Panc1 (cell line): ENCODE data around the gene NECTIN1. TPM values are rescaled to one million over a fixed set of nuclear protein-coding genes. Genes with fewer than 3 reads are reported as not detected.

Experiments used
- ATAC-seq: fragments of 200-7000 bp; cut with Tn5 transposase; 2 replicates; pipeline ENCODE4 v1.9.1; 2020; ENCODE audit warnings: mild to moderate bottlenecking, moderate library complexity
- BruUV-seq: library from RNA; stranded (reverse); fragments of 400-500 nt; replicated peaks from 2 replicates; lab custom pipeline; 2021; lab: Mats Ljungman, UMichigan
- CTCF ChIA-PET: fragments of 300-600 bp; sonication (Branson Sonifier 250); formaldehyde crosslinking; loops from one replicate; lab custom pipeline; 2022; ENCODE audit warnings: antibody characterized with exemption; lab: Charles Lee
- POLR2A ChIA-PET: fragments of 300-600 bp; sonication (Branson Sonifier 250); formaldehyde crosslinking; loops from one replicate; lab custom pipeline; 2022; ENCODE audit warnings: antibody characterized with exemption; lab: Charles Lee
- DNase-seq: peaks from one replicate; pipeline ENCODE4 v3.0.0-alpha.2; 2010; ENCODE audit warnings: low read depth, low spot score
- H3K27ac ChIP-seq: 2 replicates; pipeline ENCODE4 v1.5.1; 2011; ENCODE audit warnings: mild to moderate bottlenecking, low read length, inconsistent platforms
- H3K27me3 ChIP-seq: fragments of 200-500 bp; sonication (Bioruptor generic); 2 replicates; pipeline ENCODE4 v1.6.0; 2014; ENCODE audit warnings: low read length, inconsistent platforms; ENCODE audit not compliant: control insufficient read depth, insufficient read depth
- H3K36me3 ChIP-seq: fragments of 200-500 bp; sonication (Bioruptor generic); 2 replicates; pipeline ENCODE4 v1.5.1; 2014; ENCODE audit warnings: inconsistent platforms, mild to moderate bottlenecking, low read length, moderate library complexity; ENCODE audit not compliant: control insufficient read depth, insufficient read depth
- H3K4me1 ChIP-seq: 2 replicates; pipeline ENCODE4 v1.5.1; 2011; ENCODE audit warnings: inconsistent platforms, mild to moderate bottlenecking, low read length, moderate library complexity; ENCODE audit not compliant: control insufficient read depth, insufficient read depth
- H3K4me3 ChIP-seq, 2 experiments: 2 replicates each; pipeline ENCODE4 v1.5.1; 2011 to 2012; ENCODE audit warnings: low read depth in 2 of 2, low read length in 2 of 2, mild to moderate bottlenecking in 2 of 2, inconsistent platforms in 1 of 2, moderate library complexity in 1 of 2
- H3K9me3 ChIP-seq: fragments of 200-500 bp; sonication (Bioruptor generic); 2 replicates; pipeline ENCODE4 v1.5.1; 2014; ENCODE audit warnings: low read depth, mild to moderate bottlenecking, inconsistent platforms, low read length, moderate library complexity; ENCODE audit not compliant: control insufficient read depth, insufficient read depth
- POLR2AphosphoS5 ChIP-seq: IDR thresholded peaks from 2 replicates; pipeline ENCODE4 v1.6.1; 2012; ENCODE audit warnings: mild to moderate bottlenecking, low read depth, low read length, moderate library complexity
- SIN3A ChIP-seq: IDR thresholded peaks from 2 replicates; pipeline ENCODE4 v1.6.1; 2012; ENCODE audit warnings: low read depth, mild to moderate bottlenecking, low read length, moderate library complexity, borderline replicate concordance; ENCODE audit not compliant: insufficient read depth
- TCF7L2 ChIP-seq: IDR thresholded peaks from 2 replicates; pipeline ENCODE4 v1.6.1; 2011; ENCODE audit warnings: mild to moderate bottlenecking, low read depth, low read length, inconsistent platforms
- in situ Hi-C: cut with HindIII; loops from 2 replicates; pipeline ENCODE4 v1.10.0; 2016; ENCODE audit warnings: low sequenced_read_pairs, low pct_unique_long_range_greater_than_20kb
- intact Hi-C: fragments of 100-400 bp; cut with micrococcal nuclease; formaldehyde crosslinking; loops from one replicate; pipeline ENCODE4 v1.10.0; 2022; ENCODE audit not compliant: unreplicated experiment
- total RNA-seq: library from RNA; stranded (reverse); gene quantifications from one replicate; pipeline ENCODE4 v1.2.1, GENCODE V29; 2021; ENCODE audit not compliant: unreplicated experiment
- TF ChIP-seq, protein P1 (sequence below): fragments of 450-650 bp; IDR thresholded peaks from 2 replicates; pipeline ENCODE4 v1.5.1; 2017; ENCODE audit warnings: mild to moderate bottlenecking
- TF ChIP-seq, protein P2 (sequence below), 2 experiments: IDR thresholded peaks; 2 replicates each; pipeline ENCODE4 v1.6.1; 2011 to 2012; ENCODE audit warnings: low read depth in 2 of 2, control low read depth in 1 of 2, low read length in 1 of 2, mild to moderate bottlenecking in 1 of 2, moderate library complexity in 1 of 2; ENCODE audit not compliant: insufficient read depth in 1 of 2

Gene NECTIN1
- total RNA-seq, 1 experiment from 2014 or later = 14.6 TPM

GRCh38 chr11:119706029-119706428 lies 23.0 kb downstream of the NECTIN1 start:
- ChIA-PET CTCF (no interaction called here), POLR2A (no interaction called here)
- Histone ChIP-seq H3K27ac (no peak overlapping the region), H3K4me1 (no peaks in the 10 kb centered on the region), H3K36me3 (no peaks in the 10 kb centered on the region), H3K4me3 (no peak overlapping the region), H3K27me3 (no peaks in the 10 kb centered on the region), H3K9me3 (no peaks in the 10 kb centered on the region)
- TF ChIP-seq, protein P1, sequence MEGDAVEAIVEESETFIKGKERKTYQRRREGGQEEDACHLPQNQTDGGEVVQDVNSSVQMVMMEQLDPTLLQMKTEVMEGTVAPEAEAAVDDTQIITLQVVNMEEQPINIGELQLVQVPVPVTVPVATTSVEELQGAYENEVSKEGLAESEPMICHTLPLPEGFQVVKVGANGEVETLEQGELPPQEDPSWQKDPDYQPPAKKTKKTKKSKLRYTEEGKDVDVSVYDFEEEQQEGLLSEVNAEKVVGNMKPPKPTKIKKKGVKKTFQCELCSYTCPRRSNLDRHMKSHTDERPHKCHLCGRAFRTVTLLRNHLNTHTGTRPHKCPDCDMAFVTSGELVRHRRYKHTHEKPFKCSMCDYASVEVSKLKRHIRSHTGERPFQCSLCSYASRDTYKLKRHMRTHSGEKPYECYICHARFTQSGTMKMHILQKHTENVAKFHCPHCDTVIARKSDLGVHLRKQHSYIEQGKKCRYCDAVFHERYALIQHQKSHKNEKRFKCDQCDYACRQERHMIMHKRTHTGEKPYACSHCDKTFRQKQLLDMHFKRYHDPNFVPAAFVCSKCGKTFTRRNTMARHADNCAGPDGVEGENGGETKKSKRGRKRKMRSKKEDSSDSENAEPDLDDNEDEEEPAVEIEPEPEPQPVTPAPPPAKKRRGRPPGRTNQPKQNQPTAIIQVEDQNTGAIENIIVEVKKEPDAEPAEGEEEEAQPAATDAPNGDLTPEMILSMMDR = no peak
- TF ChIP-seq, protein P2, sequence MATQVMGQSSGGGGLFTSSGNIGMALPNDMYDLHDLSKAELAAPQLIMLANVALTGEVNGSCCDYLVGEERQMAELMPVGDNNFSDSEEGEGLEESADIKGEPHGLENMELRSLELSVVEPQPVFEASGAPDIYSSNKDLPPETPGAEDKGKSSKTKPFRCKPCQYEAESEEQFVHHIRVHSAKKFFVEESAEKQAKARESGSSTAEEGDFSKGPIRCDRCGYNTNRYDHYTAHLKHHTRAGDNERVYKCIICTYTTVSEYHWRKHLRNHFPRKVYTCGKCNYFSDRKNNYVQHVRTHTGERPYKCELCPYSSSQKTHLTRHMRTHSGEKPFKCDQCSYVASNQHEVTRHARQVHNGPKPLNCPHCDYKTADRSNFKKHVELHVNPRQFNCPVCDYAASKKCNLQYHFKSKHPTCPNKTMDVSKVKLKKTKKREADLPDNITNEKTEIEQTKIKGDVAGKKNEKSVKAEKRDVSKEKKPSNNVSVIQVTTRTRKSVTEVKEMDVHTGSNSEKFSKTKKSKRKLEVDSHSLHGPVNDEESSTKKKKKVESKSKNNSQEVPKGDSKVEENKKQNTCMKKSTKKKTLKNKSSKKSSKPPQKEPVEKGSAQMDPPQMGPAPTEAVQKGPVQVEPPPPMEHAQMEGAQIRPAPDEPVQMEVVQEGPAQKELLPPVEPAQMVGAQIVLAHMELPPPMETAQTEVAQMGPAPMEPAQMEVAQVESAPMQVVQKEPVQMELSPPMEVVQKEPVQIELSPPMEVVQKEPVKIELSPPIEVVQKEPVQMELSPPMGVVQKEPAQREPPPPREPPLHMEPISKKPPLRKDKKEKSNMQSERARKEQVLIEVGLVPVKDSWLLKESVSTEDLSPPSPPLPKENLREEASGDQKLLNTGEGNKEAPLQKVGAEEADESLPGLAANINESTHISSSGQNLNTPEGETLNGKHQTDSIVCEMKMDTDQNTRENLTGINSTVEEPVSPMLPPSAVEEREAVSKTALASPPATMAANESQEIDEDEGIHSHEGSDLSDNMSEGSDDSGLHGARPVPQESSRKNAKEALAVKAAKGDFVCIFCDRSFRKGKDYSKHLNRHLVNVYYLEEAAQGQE (IDR thresholded peaks at IDR 0.05; ENCODE audit: insufficient read depth in 1 of 2, low read depth in 2 of 2, low read length in 1 of 2) = peak in 1 of 2 experiments; percentile 57; a peak in 1 of 4 replicates
- TF ChIP-seq TCF7L2 = no peak
- BruUV-seq = no TSS peak
- no peak for DNase-seq
- ATAC-seq = no peak
- intact Hi-C loops (no loop called here), in situ Hi-C loops (no loop called here)

DNA sequence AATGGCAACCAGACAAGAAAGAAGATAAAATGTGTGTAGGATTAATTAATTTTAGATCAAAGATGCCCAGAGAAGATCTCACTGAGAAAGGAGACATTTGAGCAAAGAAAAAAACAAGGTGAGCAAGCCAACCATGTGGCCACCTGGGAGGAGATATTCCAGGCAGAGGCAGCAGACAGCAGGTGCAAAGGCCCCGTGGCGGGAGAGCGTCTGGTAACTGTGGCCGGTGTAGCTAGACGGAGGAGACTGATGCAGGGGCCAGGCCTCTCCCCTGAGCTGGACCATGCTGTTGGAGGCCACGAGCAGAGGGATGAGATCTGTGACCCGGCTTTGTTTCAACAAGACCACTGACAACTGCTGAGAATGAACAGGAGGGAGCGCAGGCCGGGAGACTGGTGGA lies 23.6 kb downstream of the NECTIN1 start:
- DNase-seq (no peak), ATAC-seq (no peak)
- in situ Hi-C loops (no loop called here), intact Hi-C loops (no loop called here)
- H3K27ac ChIP-seq = no peak overlapping the region
- TF ChIP-seq, protein P1 = no peak
- TF ChIP-seq SIN3A = no peak
- TF ChIP-seq, protein P2 (IDR thresholded peaks at IDR 0.05; ENCODE audit: insufficient read depth in 1 of 2, low read depth in 2 of 2, low read length in 1 of 2) = no peak
- TF ChIP-seq TCF7L2 = no peak
- TF ChIP-seq POLR2AphosphoS5 = no peak
- H3K9me3 ChIP-seq = no peaks in the 10 kb centered on the region
- ChIA-PET CTCF (interaction anchor here (0.6 kb wide), 1 partner anchor 237 kb away, joined by 13 read pairs; no protein-coding TSS in a partner anchor), POLR2A (no interaction called here)
- BruUV-seq = no TSS peak
- H3K36me3 ChIP-seq = no peaks in the 10 kb centered on the region
- H3K4me3 ChIP-seq = no peak overlapping the region
- H3K4me1 ChIP-seq = no peaks in the 10 kb centered on the region
- no peaks in the 10 kb centered on the region for H3K27me3 ChIP-seq
